Hepatocyte (in vitro differentiated cells): ENCODE measurements around the gene ING5. TPM values are rescaled to one million over a fixed set of nuclear protein-coding genes. Genes with fewer than 3 reads are reported as not detected.

Experiments used
- DNase-seq: peaks from one replicate; pipeline ENCODE4 v3.0.0-alpha.2; 2016; ENCODE audit warnings: low spot score
- H2AFZ ChIP-seq: fragments of 200-600 bp; sonication (generic); 2 replicates; pipeline ENCODE4 v1.6.0; 2016; ENCODE audit warnings: antibody characterized with exemption, mild to moderate bottlenecking
- H3K27ac ChIP-seq: fragments of 200-600 bp; sonication (generic); 2 replicates; pipeline ENCODE4 v1.5.1; 2016; ENCODE audit warnings: mild to moderate bottlenecking
- H3K27me3 ChIP-seq: fragments of 200-600 bp; sonication (generic); 2 replicates; pipeline ENCODE4 v1.6.1; 2016
- H3K36me3 ChIP-seq: fragments of 200-600 bp; sonication (generic); replicated peaks from 2 replicates; pipeline ENCODE4 v1.5.1; 2016; ENCODE audit warnings: low read depth; ENCODE audit not compliant: insufficient read depth
- H3K4me1 ChIP-seq: fragments of 200-600 bp; sonication (generic); 2 replicates; pipeline ENCODE4 v1.5.1; 2016; ENCODE audit warnings: mild to moderate bottlenecking, moderate library complexity; ENCODE audit not compliant: insufficient read depth
- H3K4me2 ChIP-seq: fragments of 200-600 bp; sonication (generic); 2 replicates; pipeline ENCODE4 v1.6.0; 2016
- H3K4me3 ChIP-seq: fragments of 200-600 bp; sonication (generic); 2 replicates; pipeline ENCODE4 v1.5.1; 2016; ENCODE audit warnings: mild to moderate bottlenecking
- H3K79me2 ChIP-seq: fragments of 200-600 bp; sonication (generic); 2 replicates; pipeline ENCODE4 v1.6.0; 2017; ENCODE audit warnings: mild to moderate bottlenecking
- H3K9me2 ChIP-seq: fragments of 200-600 bp; sonication (generic); replicated peaks from 2 replicates; pipeline ENCODE4 v1.6.0; 2017; ENCODE audit warnings: mild to moderate bottlenecking; ENCODE audit not compliant: insufficient read depth
- H3K9me3 ChIP-seq: fragments of 200-600 bp; sonication (generic); 2 replicates; pipeline ENCODE4 v1.5.1; 2016; ENCODE audit warnings: low read depth, mild to moderate bottlenecking
- H4K20me1 ChIP-seq: fragments of 200-600 bp; sonication (generic); 2 replicates; pipeline ENCODE4 v1.6.0; 2016; ENCODE audit warnings: mild to moderate bottlenecking; ENCODE audit not compliant: insufficient read depth, poor library complexity, severe bottlenecking
- CTCF ChIP-seq: fragments of 200-600 bp; sonication (generic); IDR thresholded peaks from 2 replicates; pipeline ENCODE4 v1.5.1; 2016; ENCODE audit warnings: antibody characterized with exemption, mild to moderate bottlenecking; ENCODE audit not compliant: poor library complexity
- EZH2 ChIP-seq: fragments of 200-600 bp; sonication (generic); IDR thresholded peaks from 2 replicates; pipeline ENCODE4 v1.6.1; 2016; ENCODE audit warnings: antibody characterized with exemption, mild to moderate bottlenecking, borderline replicate concordance
- EZH2phosphoT487 ChIP-seq: fragments of 200-600 bp; sonication (generic); IDR thresholded peaks from one replicate; pipeline ENCODE4 v1.6.1; 2018; ENCODE audit warnings: antibody characterized with exemption, mild to moderate bottlenecking, low read depth, moderate library complexity; ENCODE audit not compliant: unreplicated experiment, severe bottlenecking
- WGBS: methylation state at CpG from one replicate; pipeline ENCODE4 v1.1.6; 2016; ENCODE audit warnings: low lambda C conversion rate; ENCODE audit errors: missing lambda C conversion rate; 5-methylcytosine and 5-hydroxymethylcytosine counted together
- polyA plus RNA-seq: library from polyadenylated mRNA; unstranded; fragments of >200 nt; fragmentation: Nextera tagmentation; extraction: Ambion mirVana; gene quantifications from 2 replicates; pipeline ENCODE4 v1.2.1, GENCODE V29; 2016
- total RNA-seq: library from RNA; depleted of rRNA; stranded (reverse); fragments of >200 nt; gene quantifications from 2 replicates; pipeline ENCODE4 v1.2.3, GENCODE V29; 2014

Gene ING5
- total and polyA plus RNA-seq, 2 experiments from 2014 or later: 27.6 to 33.4 TPM

- no peaks in the 10 kb centered on the region for H3K4me1 ChIP-seq
- TF ChIP-seq EZH2phosphoT487 (no peak), CTCF (no peak), EZH2 (no peak)
- H3K36me3 ChIP-seq: no peaks in the 10 kb centered on the region
- no peaks in the 10 kb centered on the region for H3K79me2 ChIP-seq
- no peak overlapping the region for H3K4me2 ChIP-seq
- no peak overlapping the region for H3K27ac ChIP-seq
- H3K9me2 ChIP-seq: no peaks in the 10 kb centered on the region
- no peaks in the 10 kb centered on the region for H3K9me3 ChIP-seq
- no peak overlapping the region for H2AFZ ChIP-seq
- H3K27me3 ChIP-seq: no peaks in the 10 kb centered on the region
- no peak overlapping the region for H3K4me3 ChIP-seq
- no peaks in the 10 kb centered on the region for H4K20me1 ChIP-seq
- WGBS: 94% methylated on average over 14 of the region's 14 CpGs
- no peak for DNase-seq
Observed at GRCh38 chr2:241752253-241752652, 50.4 kb downstream of the ING5 start.

- WGBS: 88% methylated on average over 20 of the region's 21 CpGs
- Histone ChIP-seq H3K9me2 (no peaks in the 10 kb centered on the region), H3K4me2 (no peak overlapping the region), H3K4me3 (no peak overlapping the region), H3K9me3 (no peaks in the 10 kb centered on the region), H3K79me2 (no peaks in the 10 kb centered on the region), H3K36me3 (no peaks in the 10 kb centered on the region), H3K4me1 (no peaks in the 10 kb centered on the region), H4K20me1 (no peaks in the 10 kb centered on the region), H2AFZ (no peak overlapping the region), H3K27ac (no peak overlapping the region), H3K27me3 (no peaks in the 10 kb centered on the region)
- no peak for DNase-seq
- TF ChIP-seq EZH2phosphoT487: no peak
- no peak for TF ChIP-seq EZH2
- no peak for TF ChIP-seq CTCF
Observed at GRCh38 chr2:241752689-241753276, 50.9 kb downstream of the ING5 start.

GRCh38 chr2:241753493-241753892 is 51.7 kb downstream of the ING5 start:
- TF ChIP-seq EZH2phosphoT487 (no peak), CTCF (no peak), EZH2 (no peak)
- WGBS: 97% methylated on average over 16 of the region's 17 CpGs
- Histone ChIP-seq H3K4me1 (no peaks in the 10 kb centered on the region), H2AFZ (no peak overlapping the region), H3K4me3 (no peak overlapping the region), H3K36me3 (no peaks in the 10 kb centered on the region), H3K79me2 (no peaks in the 10 kb centered on the region), H3K4me2 (no peak overlapping the region), H3K9me2 (no peaks in the 10 kb centered on the region), H3K27me3 (no peaks in the 10 kb centered on the region), H3K9me3 (no peaks in the 10 kb centered on the region), H4K20me1 (no peaks in the 10 kb centered on the region), H3K27ac (no peak overlapping the region)
- DNase-seq: no peak

GRCh38 chr2:241754042-241754441 is 52.2 kb downstream of the ING5 start:
- H2AFZ ChIP-seq: no peak overlapping the region
- H3K4me3 ChIP-seq: no peak overlapping the region
- H3K9me3 ChIP-seq: no peaks in the 10 kb centered on the region
- no peaks in the 10 kb centered on the region for H4K20me1 ChIP-seq
- WGBS: 96% methylated on average over 20 of the region's 20 CpGs
- TF ChIP-seq EZH2 (no peak), EZH2phosphoT487 (no peak), CTCF (no peak)
- H3K36me3 ChIP-seq: no peaks in the 10 kb centered on the region
- no peaks in the 10 kb centered on the region for H3K4me1 ChIP-seq
- no peaks in the 10 kb centered on the region for H3K27me3 ChIP-seq
- no peak overlapping the region for H3K4me2 ChIP-seq
- H3K27ac ChIP-seq: no peak overlapping the region
- no peaks in the 10 kb centered on the region for H3K9me2 ChIP-seq
- no peaks in the 10 kb centered on the region for H3K79me2 ChIP-seq
- DNase-seq: no peak
